Measurements from ENCODE around the gene WASHC1.
A peak's percentile ranks its signal among the peaks of the same experiment; 100 is the strongest.
"Not testable (repeated sequence)": the region's sequence is repeated elsewhere in the genome, so short reads cannot be mapped to it uniquely, and the experiment has no call there.

WASHC1 gene

DNA sequence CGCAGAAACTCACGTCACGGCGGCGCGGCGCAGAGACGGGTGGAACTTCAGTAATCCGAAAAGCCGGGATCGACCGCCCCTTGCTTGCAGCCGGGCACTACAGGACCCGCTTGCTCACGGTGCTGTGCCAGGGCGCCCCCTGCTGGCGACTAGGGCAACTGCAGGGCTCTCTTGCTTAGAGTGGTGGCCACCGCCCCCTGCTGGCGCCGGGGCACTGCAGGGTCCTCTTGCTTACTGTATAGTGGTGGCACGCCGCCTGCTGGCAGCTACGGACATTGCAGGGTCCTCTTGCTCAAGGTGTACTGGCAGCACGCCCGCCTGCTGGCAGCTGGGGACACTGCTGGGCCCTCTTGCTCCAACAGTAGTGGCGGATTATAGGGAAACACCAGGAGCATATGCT, 18.1 kb downstream of the WASHC1 start:
- peak; percentile 74 for DNase-seq

DNA sequence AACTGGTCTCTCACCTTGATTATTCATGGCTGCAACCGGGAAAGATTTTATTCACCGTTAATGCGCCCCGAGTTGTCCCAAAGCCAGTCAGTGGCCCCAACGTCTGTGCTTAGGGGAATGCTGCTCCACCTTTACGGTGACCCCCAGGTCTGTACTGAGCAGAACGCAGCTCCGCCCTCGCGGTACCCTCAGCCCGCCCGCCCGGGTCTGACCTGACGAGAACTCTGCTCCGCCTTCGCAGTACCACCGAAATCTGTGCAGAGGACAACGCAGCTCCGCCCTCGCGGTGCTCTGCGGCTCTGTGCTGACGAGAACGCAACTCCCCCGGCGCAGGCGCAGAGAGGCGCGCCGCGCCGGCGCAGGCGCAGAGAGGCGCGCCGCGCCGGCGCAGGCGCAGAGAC, 18.6 kb downstream of the WASHC1 start:
- DNase-seq, result peak; percentile 2

DNA sequence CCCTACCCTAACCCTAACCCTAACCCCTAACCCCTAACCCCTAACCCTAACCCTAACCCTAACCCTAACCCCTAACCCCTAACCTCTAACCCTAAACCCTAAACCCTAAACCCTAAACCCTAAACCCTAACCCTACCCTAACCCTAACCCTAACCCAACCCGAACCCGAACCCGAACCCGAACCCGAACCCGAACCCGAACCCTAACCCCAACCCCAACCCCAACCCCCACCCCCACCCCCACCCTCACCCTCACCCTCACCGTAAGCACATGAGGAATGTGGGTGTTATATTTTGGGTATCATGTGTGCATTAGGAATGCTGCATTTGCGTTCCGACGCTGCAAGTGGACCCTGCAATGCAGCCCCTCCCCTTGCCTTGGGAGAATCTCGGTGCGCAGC, 19.0 kb downstream of the WASHC1 start:
- DNase-seq, result not testable (repeated sequence)

All from CD4-positive, alpha-beta T cell treated with Interleukin-17A for 1 hour (primary cell).